Stimulated activated naive CD8-positive, alpha-beta T cell treated with anti-CD3 and anti-CD28 coated beads, Interleukin-15, Interleukin-2, amounts not matched to agents 100 ng/mL and 50 ng/mL, for 24 hours (primary cell): ENCODE measurements around the gene PSMA8.
"Not testable (repeated sequence)": the region's sequence is repeated elsewhere in the genome, so short reads cannot be mapped to it uniquely, and the experiment has no call there.

Experiments
- H3K27ac Mint-ChIP-seq: one replicate; pipeline ENCODE4 v1.8.0; 2021; ENCODE audit warnings: mild to moderate bottlenecking, mixed read lengths
- H3K27me3 Mint-ChIP-seq: one replicate; pipeline ENCODE4 v1.8.0; 2021; ENCODE audit warnings: mixed read lengths
- H3K36me3 Mint-ChIP-seq: one replicate; pipeline ENCODE4 v1.8.0; 2021; ENCODE audit warnings: low read depth, mixed read lengths
- H3K4me1 Mint-ChIP-seq: one replicate; pipeline ENCODE4 v1.8.0; 2021; ENCODE audit warnings: low read depth, mixed read lengths
- H3K4me3 Mint-ChIP-seq: one replicate; pipeline ENCODE4 v1.8.0; 2021; ENCODE audit warnings: mild to moderate bottlenecking, mixed read lengths
- H3K9me3 Mint-ChIP-seq: one replicate; pipeline ENCODE4 v1.8.0; 2021; ENCODE audit warnings: mixed read lengths

Gene PSMA8

GRCh38 chr18:26238718-26239117 is 105.0 kb downstream of the PSMA8 start:
- H3K9me3 Mint-ChIP-seq, H3K27ac Mint-ChIP-seq, H3K4me3 Mint-ChIP-seq, H3K27me3 Mint-ChIP-seq: not testable (repeated sequence)
- H3K36me3 Mint-ChIP-seq, result peaks cover 26% of the 10 kb centered on the region
- H3K4me1 Mint-ChIP-seq, result peaks cover 29% of the 10 kb centered on the region

- H3K4me1 Mint-ChIP-seq, H3K27me3 Mint-ChIP-seq, H3K27ac Mint-ChIP-seq, H3K9me3 Mint-ChIP-seq, H3K4me3 Mint-ChIP-seq: not testable (repeated sequence)
- H3K36me3 Mint-ChIP-seq, result peaks cover 46% of the 10 kb centered on the region
These were observed 108.7 kb downstream of the PSMA8 start for GRCh38 chr18:26242392-26242791.
